GM06990 (cell line): ENCODE data around the gene RAB11FIP4.

ENCODE experiments used
- DNase-seq: peaks from one replicate; pipeline ENCODE4 v3.0.0-alpha.2; 2011; ENCODE audit not compliant: insufficient read length; ENCODE audit errors: extremely low read depth
- H3K27me3 ChIP-seq: replicated peaks from 2 replicates; pipeline ENCODE4 v1.6.0; 2011; ENCODE audit warnings: low read length; ENCODE audit not compliant: control insufficient read depth, insufficient read depth
- H3K36me3 ChIP-seq: 2 replicates; pipeline ENCODE4 v1.5.1; 2011; ENCODE audit warnings: low read length; ENCODE audit not compliant: control insufficient read depth, insufficient read depth
- H3K4me3 ChIP-seq: replicated peaks from 2 replicates; pipeline ENCODE4 v1.5.1; 2011; ENCODE audit warnings: low read depth, mild to moderate bottlenecking, control low read depth, low read length
- TF ChIP-seq, protein P1 (sequence below): IDR thresholded peaks from 2 replicates; pipeline ENCODE4 v1.5.1; 2011; ENCODE audit warnings: low read length, control low read depth, mild to moderate bottlenecking, inconsistent platforms; ENCODE audit not compliant: insufficient read depth, poor library complexity, severe bottlenecking

Gene RAB11FIP4

DNA sequence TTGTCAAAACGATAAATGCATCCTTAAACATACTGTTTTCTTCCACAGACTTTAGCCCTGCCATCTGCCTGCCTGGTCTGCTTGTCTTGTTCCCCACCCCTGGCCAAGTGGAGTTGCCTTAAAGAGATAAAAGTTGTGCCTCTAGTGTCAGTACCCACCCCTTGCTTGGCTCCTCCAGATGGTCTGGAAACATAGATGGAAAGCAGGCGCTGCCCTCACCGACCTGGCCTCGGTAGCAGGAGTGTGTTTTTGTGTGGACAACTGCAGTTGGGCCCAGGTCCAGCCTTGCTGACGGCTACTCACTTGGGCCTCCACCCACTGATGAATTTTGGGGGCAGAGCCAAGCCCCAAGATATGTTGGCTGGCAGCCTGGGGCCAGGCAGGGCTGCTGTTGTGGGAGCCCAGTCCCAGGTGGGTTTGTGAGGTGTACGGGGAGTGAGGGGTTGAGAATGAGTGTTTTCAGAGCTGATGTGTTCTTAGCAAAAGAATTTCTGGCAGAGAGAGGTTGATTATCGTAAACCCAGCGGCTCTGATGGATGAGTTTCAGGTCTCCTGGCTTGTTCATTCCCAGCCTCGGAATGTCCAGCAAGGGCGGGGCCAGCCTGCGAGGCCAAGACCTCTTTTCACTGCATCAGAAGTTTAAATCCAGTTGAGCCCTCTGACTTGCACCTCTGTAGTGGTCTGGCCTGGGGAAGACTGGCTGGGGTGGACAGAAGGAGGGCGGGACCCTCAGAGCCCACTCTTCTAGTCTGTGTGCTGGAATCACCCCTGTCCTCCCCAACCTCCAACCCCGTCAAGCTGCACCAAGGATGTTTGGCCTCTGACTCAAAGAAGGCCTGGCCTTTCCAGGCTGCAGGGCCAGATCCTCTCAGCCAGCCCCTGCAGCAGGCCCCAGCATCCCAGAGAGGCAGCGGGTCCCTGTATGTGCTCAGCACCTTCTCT is 179.7 kb downstream of the RAB11FIP4 start:
- Histone ChIP-seq H3K36me3 (no peaks in the 10 kb centered on the region), H3K27me3 (peaks cover 1% of the 10 kb centered on the region; the same call in 1 of the 2 replicates), H3K4me3 (no peak overlapping the region)
- TF ChIP-seq, protein P1, sequence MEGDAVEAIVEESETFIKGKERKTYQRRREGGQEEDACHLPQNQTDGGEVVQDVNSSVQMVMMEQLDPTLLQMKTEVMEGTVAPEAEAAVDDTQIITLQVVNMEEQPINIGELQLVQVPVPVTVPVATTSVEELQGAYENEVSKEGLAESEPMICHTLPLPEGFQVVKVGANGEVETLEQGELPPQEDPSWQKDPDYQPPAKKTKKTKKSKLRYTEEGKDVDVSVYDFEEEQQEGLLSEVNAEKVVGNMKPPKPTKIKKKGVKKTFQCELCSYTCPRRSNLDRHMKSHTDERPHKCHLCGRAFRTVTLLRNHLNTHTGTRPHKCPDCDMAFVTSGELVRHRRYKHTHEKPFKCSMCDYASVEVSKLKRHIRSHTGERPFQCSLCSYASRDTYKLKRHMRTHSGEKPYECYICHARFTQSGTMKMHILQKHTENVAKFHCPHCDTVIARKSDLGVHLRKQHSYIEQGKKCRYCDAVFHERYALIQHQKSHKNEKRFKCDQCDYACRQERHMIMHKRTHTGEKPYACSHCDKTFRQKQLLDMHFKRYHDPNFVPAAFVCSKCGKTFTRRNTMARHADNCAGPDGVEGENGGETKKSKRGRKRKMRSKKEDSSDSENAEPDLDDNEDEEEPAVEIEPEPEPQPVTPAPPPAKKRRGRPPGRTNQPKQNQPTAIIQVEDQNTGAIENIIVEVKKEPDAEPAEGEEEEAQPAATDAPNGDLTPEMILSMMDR = no peak
- DNase-seq = no peak

DNA sequence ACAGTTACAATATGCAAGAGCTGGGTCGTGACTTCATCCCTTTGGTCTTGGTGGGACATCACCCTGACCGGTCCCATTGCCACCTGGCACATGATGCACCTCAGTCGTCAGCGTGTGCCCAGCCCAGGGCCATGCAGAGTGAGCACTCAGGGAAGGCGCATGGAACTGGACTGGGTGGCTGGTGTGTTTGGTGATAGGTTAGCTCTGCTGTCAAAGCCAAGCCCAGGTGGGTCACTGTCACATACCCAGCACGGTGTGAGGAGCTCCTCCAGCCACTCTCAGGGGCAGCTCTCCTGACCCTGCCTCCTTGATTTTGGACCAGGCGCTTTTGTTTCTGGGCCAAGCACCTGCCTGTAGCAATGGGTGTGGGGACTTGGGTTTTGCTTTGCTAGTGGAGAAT is 180.9 kb downstream of the RAB11FIP4 start:
- H3K4me3 ChIP-seq = no peak overlapping the region
- TF ChIP-seq, protein P1 = no peak
- DNase-seq = no peak
- H3K27me3 ChIP-seq = no peaks in the 10 kb centered on the region; the same call in 1 of the 2 replicates
- no peaks in the 10 kb centered on the region for H3K36me3 ChIP-seq

DNA sequence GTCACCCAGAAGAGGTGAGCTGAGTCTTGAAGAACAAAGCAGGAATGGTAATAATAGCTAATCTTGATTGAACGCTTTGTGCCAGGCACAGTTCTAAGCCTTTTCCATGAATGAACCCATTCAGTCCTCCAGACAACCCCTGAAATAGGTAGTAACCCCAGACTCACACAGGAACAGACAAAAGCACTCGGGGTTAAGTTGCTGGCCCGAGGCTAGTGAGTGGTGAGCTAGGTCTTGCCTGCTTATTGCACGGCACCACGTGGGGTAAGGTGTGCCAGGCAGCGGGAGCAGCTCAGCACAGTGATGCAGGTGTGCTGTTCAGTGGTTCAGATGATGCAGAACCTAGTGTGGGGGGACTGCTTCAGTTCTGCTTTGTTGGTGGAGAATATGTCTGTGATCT is 181.6 kb downstream of the RAB11FIP4 start:
- DNase-seq = no peak
- TF ChIP-seq, protein P1 = no peak
- Histone ChIP-seq H3K27me3 (no peaks in the 10 kb centered on the region; the same call in 1 of the 2 replicates), H3K36me3 (no peaks in the 10 kb centered on the region), H3K4me3 (no peak overlapping the region)

DNA sequence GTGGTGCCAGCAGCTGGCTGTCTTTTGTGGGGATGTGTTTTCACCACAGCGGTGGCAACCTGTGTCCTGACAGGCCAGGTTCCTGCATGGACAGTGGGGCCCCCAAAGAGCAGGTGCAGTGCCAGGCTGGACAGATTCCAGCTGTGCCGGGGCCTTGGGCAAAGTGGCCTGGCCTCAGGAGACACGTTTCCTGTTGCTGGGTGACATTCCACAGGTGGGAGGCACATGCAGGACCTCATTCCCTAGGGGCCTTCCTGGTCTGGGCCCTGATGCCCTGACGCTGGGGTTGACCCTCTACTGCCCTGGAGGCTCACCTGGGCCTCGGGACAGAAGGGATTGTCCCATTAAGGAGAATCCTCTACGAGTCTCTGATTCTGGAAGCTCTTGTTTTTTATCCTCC is 182.4 kb downstream of the RAB11FIP4 start:
- H3K27me3 ChIP-seq = no peaks in the 10 kb centered on the region; the same call in 1 of the 2 replicates
- H3K36me3 ChIP-seq = no peaks in the 10 kb centered on the region
- DNase-seq = no peak
- H3K4me3 ChIP-seq = no peak overlapping the region
- TF ChIP-seq, protein P1 = no peak

DNA sequence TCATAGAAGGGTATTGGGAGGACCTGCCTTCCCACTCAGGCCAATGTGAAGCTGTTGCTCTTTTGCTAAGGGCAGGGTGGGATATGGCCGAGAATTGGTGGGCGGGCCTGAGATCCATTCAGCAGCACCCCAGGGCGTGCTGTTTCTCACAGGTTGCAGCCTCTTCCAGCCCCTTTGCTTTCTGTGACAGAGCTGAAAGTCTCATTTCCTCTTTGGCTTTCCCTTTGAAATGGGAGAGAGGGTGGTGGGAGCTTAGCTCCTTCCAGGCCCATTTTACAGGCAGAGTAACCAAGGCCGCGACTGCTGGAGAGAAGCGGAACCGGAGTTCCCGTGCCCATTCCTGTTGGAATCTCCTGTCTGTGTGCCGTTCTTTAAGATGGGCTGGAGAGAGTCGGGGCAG is 183.0 kb downstream of the RAB11FIP4 start:
- Histone ChIP-seq H3K4me3 (no peak overlapping the region), H3K27me3 (no peaks in the 10 kb centered on the region; the same call in 1 of the 2 replicates), H3K36me3 (no peaks in the 10 kb centered on the region)
- TF ChIP-seq, protein P1 = no peak
- no peak for DNase-seq
